A673 (cell line): ENCODE data around the gene IRGC.

Source experiments
- CTCF ChIP-seq: fragments of 300-800, 200-600 bp; sonication (generic); conservative IDR thresholded peaks from 2 replicates; pipeline ENCODE4 v1.5.1; 2017; ENCODE audit warnings: low read depth, mild to moderate bottlenecking, antibody characterized with exemption, low read length, moderate library complexity, mixed read lengths
- EZH2 ChIP-seq: fragments of 200-600 bp; sonication (generic); IDR thresholded peaks from 2 replicates; pipeline ENCODE4 v1.6.1; 2017; ENCODE audit warnings: borderline replicate concordance, low read depth, mild to moderate bottlenecking, mixed read lengths, antibody characterized with exemption, low read length; ENCODE audit not compliant: poor library complexity, severe bottlenecking

GRCh38 chr19:43718627-43719377 is 2.9 kb downstream of the IRGC start:
- TF ChIP-seq CTCF (no peak), EZH2 (no peak)
